OCI-LY7 (cell line): ENCODE results near the gene ARMH2. TPM values are rescaled to one million over a fixed set of nuclear protein-coding genes. Genes with fewer than 3 reads are reported as not detected.

Source experiments
- BruUV-seq: library from RNA; stranded (reverse); fragments of 400-500 nt; replicated peaks from 2 replicates; lab custom pipeline; 2021; lab: Mats Ljungman, UMichigan
- CTCF ChIA-PET: fragments of 300-600 bp; sonication (Branson Sonifier 250); formaldehyde crosslinking; loops from one replicate; lab custom pipeline; 2022; ENCODE audit warnings: antibody characterized with exemption; ENCODE audit not compliant: unreplicated experiment; lab: Charles Lee
- POLR2A ChIA-PET: fragments of 300-600 bp; sonication (Branson Sonifier 250); formaldehyde crosslinking; loops from one replicate; lab custom pipeline; 2022; ENCODE audit warnings: antibody characterized with exemption; lab: Charles Lee
- DNase-seq: peaks from one replicate; pipeline ENCODE4 v3.0.0-alpha.2; 2015; ENCODE audit warnings: low spot score
- H2AFZ ChIP-seq: fragments of 200-600 bp; sonication (generic), shearing (Covaris generic); 2 replicates; pipeline ENCODE4 v1.6.1; 2014; ENCODE audit warnings: mild to moderate bottlenecking, antibody characterized with exemption, low read length, moderate library complexity
- H3K27ac ChIP-seq: fragments of 200-600 bp; sonication (generic); 2 replicates; pipeline ENCODE4 v1.5.1; 2014; ENCODE audit warnings: mixed run types, low read depth, mild to moderate bottlenecking, moderate library complexity, low read length, inconsistent platforms; ENCODE audit not compliant: poor library complexity, severe bottlenecking
- H3K36me3 ChIP-seq: fragments of 200-600 bp; sonication (generic); 2 replicates; pipeline ENCODE4 v1.6.1; 2014; ENCODE audit warnings: mild to moderate bottlenecking, antibody characterized with exemption, low read length, moderate library complexity, mixed read lengths; ENCODE audit not compliant: insufficient read depth
- H3K4me1 ChIP-seq: fragments of 200-600 bp; sonication (generic); 2 replicates; pipeline ENCODE4 v1.5.1; 2014; ENCODE audit warnings: mild to moderate bottlenecking, low read length; ENCODE audit not compliant: insufficient read depth, poor library complexity, severe bottlenecking
- H3K4me2 ChIP-seq: fragments of 200-600 bp; sonication (generic); 2 replicates; pipeline ENCODE4 v1.6.1; 2014; ENCODE audit warnings: mild to moderate bottlenecking, low read length
- H3K4me3 ChIP-seq: fragments of 200-600 bp; sonication (generic); 2 replicates; pipeline ENCODE4 v1.5.1; 2014; ENCODE audit warnings: mild to moderate bottlenecking, low read depth, low read length; ENCODE audit not compliant: poor library complexity, severe bottlenecking
- H3K79me2 ChIP-seq: fragments of 200-600 bp; sonication (generic); 2 replicates; pipeline ENCODE4 v1.6.1; 2016; ENCODE audit warnings: low read depth, mild to moderate bottlenecking, low read length, moderate library complexity, mixed read lengths; ENCODE audit not compliant: insufficient read depth
- H3K9me2 ChIP-seq: fragments of 200-600 bp; sonication (generic); 2 replicates; pipeline ENCODE4 v1.6.1; 2016; ENCODE audit warnings: mild to moderate bottlenecking, low read length, mixed read lengths; ENCODE audit not compliant: insufficient read depth
- H3K9me3 ChIP-seq: fragments of 200-600 bp; sonication (generic); 2 replicates; pipeline ENCODE4 v1.6.1; 2014; ENCODE audit warnings: mild to moderate bottlenecking, mixed run types, low read length, mixed read lengths
- H4K20me1 ChIP-seq: fragments of 200-600 bp; sonication (generic); 2 replicates; pipeline ENCODE4 v1.6.1; 2014; ENCODE audit warnings: mild to moderate bottlenecking, antibody characterized with exemption, low read length, moderate library complexity, mixed read lengths; ENCODE audit not compliant: insufficient read depth
- EZH2phosphoT487 ChIP-seq: fragments of 200-600 bp; sonication (generic); IDR thresholded peaks from 2 replicates; pipeline ENCODE4 v1.6.1; 2018; ENCODE audit warnings: low read depth, borderline replicate concordance, mild to moderate bottlenecking, mixed run types, antibody characterized with exemption, low read length, moderate library complexity, mixed read lengths
- intact Hi-C: fragments of 100-400 bp; cut with micrococcal nuclease; formaldehyde crosslinking; loops from one replicate; pipeline ENCODE4 v1.10.0; 2022; ENCODE audit not compliant: unreplicated experiment
- total RNA-seq, 2 experiments: library from RNA; depleted of rRNA in 1 of 2; stranded (reverse); fragments of >200 nt in 1 of 2; shearing (Covaris generic) in 1 of 2; gene quantifications; 2 replicates each; pipeline ENCODE4 v1.2.3, GENCODE V29; 2014 to 2022
- TF ChIP-seq, protein P1 (sequence below): fragments of 200-600 bp; sonication (generic); conservative IDR thresholded peaks from 2 replicates; pipeline ENCODE4 v1.5.1; 2014; ENCODE audit warnings: mild to moderate bottlenecking, antibody characterized with exemption, low read length, moderate library complexity, mixed read lengths

ARMH2 gene
- total RNA-seq, 2 experiments from 2014 or later: not detected

DNA sequence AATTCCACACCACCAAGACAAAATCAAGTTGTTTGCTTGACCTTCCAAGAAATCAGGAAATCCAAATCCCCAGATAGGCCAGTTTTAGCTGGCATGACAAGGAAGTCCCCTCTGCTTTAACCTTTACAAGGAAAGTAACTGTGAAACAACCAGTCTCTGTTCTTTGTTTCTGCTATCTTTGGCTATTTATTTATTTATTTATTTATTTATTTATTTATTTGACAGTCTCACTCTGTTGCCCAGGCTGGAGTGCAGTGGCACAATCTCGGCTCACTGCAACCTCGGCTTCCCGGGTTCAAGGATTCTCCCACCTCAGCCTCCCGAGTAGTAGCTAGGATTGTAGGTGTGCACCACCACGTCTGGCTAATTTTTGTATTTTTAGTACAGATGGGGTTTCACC lies 38.5 kb downstream of the ARMH2 start:
- intact Hi-C loops: no loop called here
- no peaks in the 10 kb centered on the region for H3K79me2 ChIP-seq

DNA sequence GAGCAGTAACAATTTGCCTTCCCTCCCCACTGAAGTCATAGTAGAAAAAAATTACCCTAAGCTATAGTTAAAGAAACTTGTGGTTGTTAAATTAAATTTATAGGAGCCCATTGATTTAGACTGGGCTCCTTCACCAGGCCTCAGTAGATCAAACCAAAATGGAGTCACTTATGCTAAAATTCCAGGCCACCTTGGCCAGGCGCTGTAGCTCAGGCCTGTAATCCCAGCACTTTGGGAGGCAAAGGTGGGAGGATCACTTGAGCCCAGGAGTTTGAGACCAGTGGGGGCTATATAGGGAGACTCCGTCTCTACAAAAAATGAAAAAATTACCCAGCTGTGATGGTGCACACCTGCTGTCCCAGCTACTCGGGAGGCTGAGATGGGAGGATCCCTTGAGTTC lies 39.0 kb downstream of the ARMH2 start:
- peaks cover 8% of the 10 kb centered on the region; the same call in 1 of the 2 replicates for H3K9me3 ChIP-seq
- DNase-seq: no peak
- intact Hi-C loops: no loop called here
- H3K9me2 ChIP-seq: no peaks in the 10 kb centered on the region
- CTCF ChIA-PET: no interaction called here
- no peaks in the 10 kb centered on the region for H3K79me2 ChIP-seq
- no peak overlapping the region for H2AFZ ChIP-seq
- no peaks in the 10 kb centered on the region for H4K20me1 ChIP-seq
- H3K4me3 ChIP-seq: no peak overlapping the region
- peaks cover 8% of the 10 kb centered on the region for H3K4me1 ChIP-seq
- H3K36me3 ChIP-seq: no peaks in the 10 kb centered on the region
- H3K4me2 ChIP-seq: no peak overlapping the region
- TF ChIP-seq, protein P1, sequence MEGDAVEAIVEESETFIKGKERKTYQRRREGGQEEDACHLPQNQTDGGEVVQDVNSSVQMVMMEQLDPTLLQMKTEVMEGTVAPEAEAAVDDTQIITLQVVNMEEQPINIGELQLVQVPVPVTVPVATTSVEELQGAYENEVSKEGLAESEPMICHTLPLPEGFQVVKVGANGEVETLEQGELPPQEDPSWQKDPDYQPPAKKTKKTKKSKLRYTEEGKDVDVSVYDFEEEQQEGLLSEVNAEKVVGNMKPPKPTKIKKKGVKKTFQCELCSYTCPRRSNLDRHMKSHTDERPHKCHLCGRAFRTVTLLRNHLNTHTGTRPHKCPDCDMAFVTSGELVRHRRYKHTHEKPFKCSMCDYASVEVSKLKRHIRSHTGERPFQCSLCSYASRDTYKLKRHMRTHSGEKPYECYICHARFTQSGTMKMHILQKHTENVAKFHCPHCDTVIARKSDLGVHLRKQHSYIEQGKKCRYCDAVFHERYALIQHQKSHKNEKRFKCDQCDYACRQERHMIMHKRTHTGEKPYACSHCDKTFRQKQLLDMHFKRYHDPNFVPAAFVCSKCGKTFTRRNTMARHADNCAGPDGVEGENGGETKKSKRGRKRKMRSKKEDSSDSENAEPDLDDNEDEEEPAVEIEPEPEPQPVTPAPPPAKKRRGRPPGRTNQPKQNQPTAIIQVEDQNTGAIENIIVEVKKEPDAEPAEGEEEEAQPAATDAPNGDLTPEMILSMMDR: no peak
- TF ChIP-seq EZH2phosphoT487: no peak
- no peak overlapping the region for H3K27ac ChIP-seq
- BruUV-seq: no TSS peak
- POLR2A ChIA-PET: interaction anchor here (0.8 to 1.4 kb wide), 2 partner anchors 14 to 258 kb away, joined by 3 to 4 read pairs; no protein-coding TSS in a partner anchor

More for the DNA sequence above, 38.5 kb downstream of the ARMH2 start:
- H3K9me2 ChIP-seq: no peaks in the 10 kb centered on the region
- H3K36me3 ChIP-seq: no peaks in the 10 kb centered on the region
- ChIA-PET POLR2A (interaction anchor here (1.2 kb wide), 1 partner anchor 12 kb away, joined by 3 read pairs; no protein-coding TSS in a partner anchor), CTCF (no interaction called here)
- TF ChIP-seq EZH2phosphoT487: no peak
- TF ChIP-seq, protein P1: no peak
- no TSS peak for BruUV-seq
- no peaks in the 10 kb centered on the region for H4K20me1 ChIP-seq
- H2AFZ ChIP-seq: no peak overlapping the region
- H3K4me3 ChIP-seq: no peak overlapping the region
- no peak for DNase-seq
- H3K4me1 ChIP-seq: peaks cover 8% of the 10 kb centered on the region
- no peak overlapping the region for H3K4me2 ChIP-seq
- H3K9me3 ChIP-seq: peaks cover 3% of the 10 kb centered on the region; the same call in 1 of the 2 replicates
- no peak overlapping the region for H3K27ac ChIP-seq

DNA sequence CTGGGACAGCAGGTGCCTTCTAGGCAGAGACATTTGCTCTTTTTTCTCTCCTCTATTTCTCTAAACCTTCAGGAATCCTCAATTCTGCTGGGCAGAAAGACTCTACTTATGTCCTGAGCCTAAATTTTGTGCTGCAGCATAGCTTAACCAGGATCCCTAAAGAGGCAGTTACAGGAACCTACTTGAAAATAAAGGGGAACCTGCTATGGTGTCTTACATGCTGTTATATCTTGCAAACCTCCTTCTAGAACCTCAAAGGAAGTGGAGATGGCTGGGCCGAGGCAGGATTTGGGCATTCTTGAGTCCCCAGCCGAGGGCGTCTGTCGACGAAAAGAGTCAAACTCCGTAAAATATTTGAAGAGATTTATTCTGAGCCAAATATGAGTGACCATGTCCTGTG lies 41.1 kb downstream of the ARMH2 start:
- ChIA-PET POLR2A (no interaction called here), CTCF (no interaction called here)
- no TSS peak for BruUV-seq
- H3K9me2 ChIP-seq: no peaks in the 10 kb centered on the region
- H3K27ac ChIP-seq: no peak overlapping the region
- H3K79me2 ChIP-seq: no peaks in the 10 kb centered on the region
- TF ChIP-seq, protein P1: no peak
- TF ChIP-seq EZH2phosphoT487: no peak
- peaks cover 19% of the 10 kb centered on the region; the same call in 1 of the 2 replicates for H3K9me3 ChIP-seq
- H4K20me1 ChIP-seq: no peaks in the 10 kb centered on the region
- H3K4me3 ChIP-seq: no peak overlapping the region
- no peak overlapping the region for H2AFZ ChIP-seq
- no peaks in the 10 kb centered on the region for H3K36me3 ChIP-seq
- H3K4me2 ChIP-seq: no peak overlapping the region
- intact Hi-C loops: no loop called here
- DNase-seq: no peak
- peaks cover 8% of the 10 kb centered on the region for H3K4me1 ChIP-seq
